K562 treated with DMSO at 1 percent for 24 hours (cell line): ENCODE results near the gene RAD54L2. TPM values are rescaled to one million over a fixed set of nuclear protein-coding genes. Genes with fewer than 3 reads are reported as not detected.

Source experiments
- total RNA-seq: library from RNA; unstranded; fragments of 300-600 nt; gene quantifications from 2 replicates; pipeline ENCODE4 v1.2.3, GENCODE V29; 2022; ENCODE audit warnings: low read depth; ENCODE audit not compliant: insufficient read depth

RAD54L2 gene
- 5.3 and 6.2 TPM in 2 replicates for total RNA-seq

GRCh38 chr3:51538459-51539290 lies at the start of gene RAD54L2:
RAD54L2 (plus strand) TSS chr3:51538719; CDS start chr3:51590421, 51,702 bp downstream.

Other genes starting within 250 kb of the RAD54L2 start
- 39.1 and 48.8 TPM in 2 replicates for gene MANF, start 153.4 kb upstream of the RAD54L2 start, total RNA-seq
- 17.9 and 19.6 TPM in 2 replicates for gene RBM15B, start 147.4 kb upstream of the RAD54L2 start, total RNA-seq
- 8.2 and 9.0 TPM in 2 replicates for gene DCAF1, start 38.7 kb upstream of the RAD54L2 start, total RNA-seq
- 46.1 and 49.0 TPM in 2 replicates for gene TEX264, start 132.5 kb downstream of the RAD54L2 start, total RNA-seq
- gene GRM2, start 168.3 kb downstream of the RAD54L2 start, total RNA-seq: 0.22 TPM in 1 of 2 replicates, not detected in the other
- not detected in 2 replicates for gene IQCF6, start 240.5 kb downstream of the RAD54L2 start, total RNA-seq